ENCODE data around the gene GMEB2.

Gene GMEB2

GRCh38 chr20:63592661-63593060, 34.2 kb downstream of the GMEB2 start:
- Histone ChIP-seq H3K9ac (ENCODE audit: low read length) (no peak overlapping the region), H4K8ac (ENCODE audit: low read length) (no peak overlapping the region), H3K4me2 (ENCODE audit: low read length, poor library complexity, severe bottlenecking) (no peak overlapping the region), H4K91ac (ENCODE audit: low read length) (no peak overlapping the region), H3K23ac (ENCODE audit: low read length in 2 of 2) (no peak overlapping the region), H3K14ac (ENCODE audit: low read length in 2 of 2) (no peak overlapping the region), H3K27ac (ENCODE audit: low read length, poor library complexity, severe bottlenecking) (no peak overlapping the region), H3K4me1 (ENCODE audit: control insufficient read depth, insufficient read depth, low read depth, low read length) (peaks cover 6% of the 10 kb centered on the region), H2BK5ac (ENCODE audit: low read depth, low read length, poor library complexity, severe bottlenecking) (no peak overlapping the region), H3K4me3 (ENCODE audit: insufficient read depth in 1 of 2, low read depth in 1 of 2, low read length in 2 of 2) (no peak overlapping the region), H3K36me3 (ENCODE audit: control insufficient read depth in 1 of 2, insufficient read depth in 2 of 2, low read depth in 1 of 2, low read length in 2 of 2) (peaks cover 37 to 90% of the 10 kb centered on the region in 2 experiments), H2AFZ (ENCODE audit: low read depth, low read length) (no peak overlapping the region), H2BK120ac (ENCODE audit: low read depth, low read length) (no peak overlapping the region), H3K18ac (ENCODE audit: low read depth in 1 of 2, low read length in 2 of 2) (no peak overlapping the region), H3K79me1 (replicated peaks; ENCODE audit: low read length, poor library complexity, severe bottlenecking) (peaks cover 5% of the 10 kb centered on the region), H2BK15ac (ENCODE audit: low read depth, poor library complexity, severe bottlenecking) (no peak overlapping the region), H3K27me3 (ENCODE audit: control insufficient read depth in 1 of 2, insufficient read depth in 1 of 2, low read length in 2 of 2) (no peaks in the 10 kb centered on the region), H2BK12ac (ENCODE audit: low read length in 2 of 2) (no peak overlapping the region), H3K9me3 (ENCODE audit: control insufficient read depth, low read length) (no peaks in the 10 kb centered on the region), H2AK5ac (ENCODE audit: low read length, severe bottlenecking) (no peak overlapping the region), H3K4ac (ENCODE audit: low read depth in 1 of 2, low read length in 2 of 2) (no peak overlapping the region)
- DNase-seq, result no peak
- WGBS, result 97% methylated on average over 12 of the region's 13 CpGs

GRCh38 chr20:63591786-63592355, 35.0 kb downstream of the GMEB2 start:
- no peak overlapping the region for H3K4me3 ChIP-seq (ENCODE audit: insufficient read depth in 1 of 2, low read depth in 1 of 2, low read length in 2 of 2)
- no peak overlapping the region for H2BK15ac ChIP-seq (ENCODE audit: low read depth, poor library complexity, severe bottlenecking)
- no peak overlapping the region for H4K8ac ChIP-seq (ENCODE audit: low read length)
- no peak overlapping the region for H3K4ac ChIP-seq (ENCODE audit: low read depth in 1 of 2, low read length in 2 of 2)
- 98% methylated on average over 28 of the region's 28 CpGs for WGBS
- H3K9me3 ChIP-seq (ENCODE audit: control insufficient read depth, low read length), result no peaks in the 10 kb centered on the region
- H2BK12ac ChIP-seq (ENCODE audit: low read length in 2 of 2), result no peak overlapping the region
- DNase-seq, result no peak
- no peak overlapping the region for H3K9ac ChIP-seq (ENCODE audit: low read length)
- H2BK5ac ChIP-seq (ENCODE audit: low read depth, low read length, poor library complexity, severe bottlenecking), result no peak overlapping the region
- no peak overlapping the region for H3K18ac ChIP-seq (ENCODE audit: low read depth in 1 of 2, low read length in 2 of 2)
- H3K4me1 ChIP-seq (ENCODE audit: control insufficient read depth, insufficient read depth, low read depth, low read length), result peaks cover 6% of the 10 kb centered on the region
- H2AK5ac ChIP-seq (ENCODE audit: low read length, severe bottlenecking), result no peak overlapping the region
- no peak overlapping the region for H2AFZ ChIP-seq (ENCODE audit: low read depth, low read length)
- H3K4me2 ChIP-seq (ENCODE audit: low read length, poor library complexity, severe bottlenecking), result no peak overlapping the region
- no peaks in the 10 kb centered on the region for H3K27me3 ChIP-seq (ENCODE audit: control insufficient read depth in 1 of 2, insufficient read depth in 1 of 2, low read length in 2 of 2)
- no peak overlapping the region for H3K27ac ChIP-seq (ENCODE audit: low read length, poor library complexity, severe bottlenecking)
- H3K36me3 ChIP-seq (ENCODE audit: control insufficient read depth in 1 of 2, insufficient read depth in 2 of 2, low read depth in 1 of 2, low read length in 2 of 2), result peaks cover 33 to 92% of the 10 kb centered on the region in 2 experiments
- H3K14ac ChIP-seq (ENCODE audit: low read length in 2 of 2), result no peak overlapping the region
- H4K91ac ChIP-seq (ENCODE audit: low read length), result no peak overlapping the region
- peaks cover 5% of the 10 kb centered on the region for H3K79me1 ChIP-seq (replicated peaks; ENCODE audit: low read length, poor library complexity, severe bottlenecking)
- H3K23ac ChIP-seq (ENCODE audit: low read length in 2 of 2), result no peak overlapping the region
- no peak overlapping the region for H2BK120ac ChIP-seq (ENCODE audit: low read depth, low read length)

GRCh38 chr20:63591147-63591533, 35.8 kb downstream of the GMEB2 start:
- H2BK12ac ChIP-seq (ENCODE audit: low read length in 2 of 2), result no peak overlapping the region
- no peak overlapping the region for H3K27ac ChIP-seq (ENCODE audit: low read length, poor library complexity, severe bottlenecking)
- no peak overlapping the region for H4K91ac ChIP-seq (ENCODE audit: low read length)
- no peak overlapping the region for H2AFZ ChIP-seq (ENCODE audit: low read depth, low read length)
- H3K9me3 ChIP-seq (ENCODE audit: control insufficient read depth, low read length), result no peaks in the 10 kb centered on the region
- H3K9ac ChIP-seq (ENCODE audit: low read length), result no peak overlapping the region
- H3K4me3 ChIP-seq (ENCODE audit: insufficient read depth in 1 of 2, low read depth in 1 of 2, low read length in 2 of 2), result no peak overlapping the region
- H2BK120ac ChIP-seq (ENCODE audit: low read depth, low read length), result no peak overlapping the region
- no peak for DNase-seq
- H4K8ac ChIP-seq (ENCODE audit: low read length), result no peak overlapping the region
- H2BK5ac ChIP-seq (ENCODE audit: low read depth, low read length, poor library complexity, severe bottlenecking), result no peak overlapping the region
- H3K79me1 ChIP-seq (replicated peaks; ENCODE audit: low read length, poor library complexity, severe bottlenecking), result peaks cover 3% of the 10 kb centered on the region
- no peak overlapping the region for H3K14ac ChIP-seq (ENCODE audit: low read length in 2 of 2)
- H3K36me3 ChIP-seq (ENCODE audit: control insufficient read depth in 1 of 2, insufficient read depth in 2 of 2, low read depth in 1 of 2, low read length in 2 of 2), result peaks cover 33 to 90% of the 10 kb centered on the region in 2 experiments
- H3K18ac ChIP-seq (ENCODE audit: low read depth in 1 of 2, low read length in 2 of 2), result no peak overlapping the region
- H3K23ac ChIP-seq (ENCODE audit: low read length in 2 of 2), result no peak overlapping the region
- no peak overlapping the region for H3K4ac ChIP-seq (ENCODE audit: low read depth in 1 of 2, low read length in 2 of 2)
- H2AK5ac ChIP-seq (ENCODE audit: low read length, severe bottlenecking), result no peak overlapping the region
- no peaks in the 10 kb centered on the region for H3K27me3 ChIP-seq (ENCODE audit: control insufficient read depth in 1 of 2, insufficient read depth in 1 of 2, low read length in 2 of 2)
- no peak overlapping the region for H2BK15ac ChIP-seq (ENCODE audit: low read depth, poor library complexity, severe bottlenecking)
- WGBS, result 95% methylated on average over 4 of the region's 4 CpGs
- peaks cover 6% of the 10 kb centered on the region for H3K4me1 ChIP-seq (ENCODE audit: control insufficient read depth, insufficient read depth, low read depth, low read length)
- no peak overlapping the region for H3K4me2 ChIP-seq (ENCODE audit: low read length, poor library complexity, severe bottlenecking)

GRCh38 chr20:63590218-63591146, 36.4 kb downstream of the GMEB2 start:
- no peak overlapping the region for H2AFZ ChIP-seq (ENCODE audit: low read depth, low read length)
- no peak overlapping the region for H3K27ac ChIP-seq (ENCODE audit: low read length, poor library complexity, severe bottlenecking)
- peaks cover 0 to 6% of the 10 kb centered on the region in 2 experiments for H3K27me3 ChIP-seq (ENCODE audit: control insufficient read depth in 1 of 2, insufficient read depth in 1 of 2, low read length in 2 of 2)
- H3K23ac ChIP-seq (ENCODE audit: low read length in 2 of 2), result no peak overlapping the region
- no peak overlapping the region for H2BK15ac ChIP-seq (ENCODE audit: low read depth, poor library complexity, severe bottlenecking)
- no peak overlapping the region for H4K8ac ChIP-seq (ENCODE audit: low read length)
- no peak overlapping the region for H3K4ac ChIP-seq (ENCODE audit: low read depth in 1 of 2, low read length in 2 of 2)
- no peak overlapping the region for H3K4me3 ChIP-seq (ENCODE audit: insufficient read depth in 1 of 2, low read depth in 1 of 2, low read length in 2 of 2)
- DNase-seq, result no peak
- H3K4me2 ChIP-seq (ENCODE audit: low read length, poor library complexity, severe bottlenecking), result no peak overlapping the region
- peaks cover 6% of the 10 kb centered on the region for H3K4me1 ChIP-seq (ENCODE audit: control insufficient read depth, insufficient read depth, low read depth, low read length)
- 96% methylated on average over 51 of the region's 52 CpGs for WGBS
- H3K9ac ChIP-seq (ENCODE audit: low read length), result no peak overlapping the region
- H3K36me3 ChIP-seq (ENCODE audit: control insufficient read depth in 1 of 2, insufficient read depth in 2 of 2, low read depth in 1 of 2, low read length in 2 of 2), result peaks cover 31 to 83% of the 10 kb centered on the region in 2 experiments
- no peak overlapping the region for H2BK12ac ChIP-seq (ENCODE audit: low read length in 2 of 2)
- no peaks in the 10 kb centered on the region for H3K9me3 ChIP-seq (ENCODE audit: control insufficient read depth, low read length)
- H3K14ac ChIP-seq (ENCODE audit: low read length in 2 of 2), result no peak overlapping the region
- peaks cover 3% of the 10 kb centered on the region for H3K79me1 ChIP-seq (replicated peaks; ENCODE audit: low read length, poor library complexity, severe bottlenecking)
- H2BK5ac ChIP-seq (ENCODE audit: low read depth, low read length, poor library complexity, severe bottlenecking), result no peak overlapping the region
- no peak overlapping the region for H2BK120ac ChIP-seq (ENCODE audit: low read depth, low read length)
- H4K91ac ChIP-seq (ENCODE audit: low read length), result peak overlapping the region; percentile 22
- H3K18ac ChIP-seq (ENCODE audit: low read depth in 1 of 2, low read length in 2 of 2), result no peak overlapping the region
- H2AK5ac ChIP-seq (ENCODE audit: low read length, severe bottlenecking), result no peak overlapping the region
